Muscle layer of colon (tissue), 2 donors: ENCODE data around the gene CCDC141.

Experiments used
- H3K27ac ChIP-seq: one replicate; pipeline ENCODE4 v1.7.0; 2013; ENCODE audit warnings: low read depth, mild to moderate bottlenecking, low read length, moderate library complexity
- H3K27me3 ChIP-seq, 2 donors: one replicate each; pipeline ENCODE4 v1.7.0; 2013; ENCODE audit warnings: low read length in 2 of 2, mild to moderate bottlenecking in 2 of 2; ENCODE audit not compliant: insufficient read depth in 2 of 2, control insufficient read depth in 1 of 2
- H3K36me3 ChIP-seq: one replicate; pipeline ENCODE4 v1.7.0; 2013; ENCODE audit warnings: mild to moderate bottlenecking, low read length; ENCODE audit not compliant: insufficient read depth
- H3K4me1 ChIP-seq: one replicate; pipeline ENCODE4 v1.7.0; 2013; ENCODE audit warnings: mild to moderate bottlenecking, low read length; ENCODE audit not compliant: insufficient read depth
- H3K4me3 ChIP-seq, 2 donors: one replicate each; pipeline ENCODE4 v1.7.0; 2013; ENCODE audit warnings: low read length in 2 of 2, low read depth in 1 of 2, mild to moderate bottlenecking in 1 of 2, moderate library complexity in 1 of 2
- H3K9ac ChIP-seq: one replicate; pipeline ENCODE4 v1.7.0; 2013; ENCODE audit warnings: low read length
- H3K9me3 ChIP-seq: one replicate; pipeline ENCODE4 v1.7.0; 2013; ENCODE audit warnings: mild to moderate bottlenecking, low read length
- donor health status: abdominal sarcoma.
- donor health status: Adenocarcinoma of cecum.

The CCDC141 gene

GRCh38 chr2:178882666-178883440 is 167.1 kb downstream of the CCDC141 start:
- Histone ChIP-seq H3K4me1 (no peaks in the 10 kb centered on the region), H3K27ac (no peak overlapping the region), H3K27me3 (no peaks in the 10 kb centered on the region)

GRCh38 chr2:178881075-178881474 is 168.9 kb downstream of the CCDC141 start:
- no peaks in the 10 kb centered on the region for H3K27me3 ChIP-seq
- H3K9ac ChIP-seq, result no peak overlapping the region
- no peak overlapping the region for H3K4me3 ChIP-seq
- no peak overlapping the region for H3K27ac ChIP-seq
- no peaks in the 10 kb centered on the region for H3K36me3 ChIP-seq
- H3K9me3 ChIP-seq, result no peaks in the 10 kb centered on the region
- H3K4me1 ChIP-seq, result no peaks in the 10 kb centered on the region

More at GRCh38 chr2:178882666-178883440, 167.1 kb downstream of the CCDC141 start:
- H3K36me3 ChIP-seq, result no peaks in the 10 kb centered on the region
- H3K4me3 ChIP-seq, result no peak overlapping the region
- H3K9ac ChIP-seq, result no peak overlapping the region
- no peaks in the 10 kb centered on the region for H3K9me3 ChIP-seq

GRCh38 chr2:178880257-178880656 is 169.7 kb downstream of the CCDC141 start:
- H3K9me3 ChIP-seq, result no peaks in the 10 kb centered on the region
- no peak overlapping the region for H3K27ac ChIP-seq
- no peak overlapping the region for H3K9ac ChIP-seq
- no peaks in the 10 kb centered on the region for H3K4me1 ChIP-seq
- H3K36me3 ChIP-seq, result no peaks in the 10 kb centered on the region
- H3K4me3 ChIP-seq, result no peak overlapping the region
- no peaks in the 10 kb centered on the region for H3K27me3 ChIP-seq

- Histone ChIP-seq H3K9ac (no peak overlapping the region), H3K27me3 (no peaks in the 10 kb centered on the region), H3K27ac (no peak overlapping the region), H3K4me1 (no peaks in the 10 kb centered on the region), H3K9me3 (no peaks in the 10 kb centered on the region), H3K4me3 (no peak overlapping the region), H3K36me3 (no peaks in the 10 kb centered on the region)
Observed at GRCh38 chr2:178877874-178878273, 172.1 kb downstream of the CCDC141 start.

GRCh38 chr2:178874529-178875240 is 175.3 kb downstream of the CCDC141 start:
- Histone ChIP-seq H3K4me1 (no peaks in the 10 kb centered on the region), H3K27me3 (no peaks in the 10 kb centered on the region), H3K9me3 (no peaks in the 10 kb centered on the region), H3K36me3 (no peaks in the 10 kb centered on the region), H3K4me3 (no peak overlapping the region), H3K27ac (no peak overlapping the region), H3K9ac (no peak overlapping the region)

- Histone ChIP-seq H3K36me3 (no peaks in the 10 kb centered on the region), H3K4me1 (no peaks in the 10 kb centered on the region), H3K4me3 (no peak overlapping the region), H3K27me3 (no peaks in the 10 kb centered on the region), H3K9me3 (no peaks in the 10 kb centered on the region), H3K27ac (no peak overlapping the region), H3K9ac (no peak overlapping the region)
Observed at GRCh38 chr2:178873912-178874311, 176.0 kb downstream of the CCDC141 start.

- H3K4me3 ChIP-seq, result no peak overlapping the region
- no peaks in the 10 kb centered on the region for H3K9me3 ChIP-seq
- H3K27me3 ChIP-seq, result no peaks in the 10 kb centered on the region
- H3K9ac ChIP-seq, result no peak overlapping the region
- H3K27ac ChIP-seq, result no peak overlapping the region
- H3K4me1 ChIP-seq, result no peaks in the 10 kb centered on the region
- H3K36me3 ChIP-seq, result no peaks in the 10 kb centered on the region
Observed at GRCh38 chr2:178871536-178871935, 178.4 kb downstream of the CCDC141 start.

- H3K27me3 ChIP-seq, result no peaks in the 10 kb centered on the region
- H3K36me3 ChIP-seq, result no peaks in the 10 kb centered on the region
- no peaks in the 10 kb centered on the region for H3K9me3 ChIP-seq
- H3K4me1 ChIP-seq, result no peaks in the 10 kb centered on the region
- no peak overlapping the region for H3K9ac ChIP-seq
- H3K4me3 ChIP-seq, result no peak overlapping the region
- no peak overlapping the region for H3K27ac ChIP-seq
Observed at GRCh38 chr2:178870703-178871102, 179.2 kb downstream of the CCDC141 start.

GRCh38 chr2:178865999-178866398 is 183.9 kb downstream of the CCDC141 start:
- peaks cover 20% of the 10 kb centered on the region for H3K4me1 ChIP-seq
- no peak overlapping the region for H3K4me3 ChIP-seq
- no peak overlapping the region for H3K27ac ChIP-seq
- H3K9me3 ChIP-seq, result no peaks in the 10 kb centered on the region
- H3K9ac ChIP-seq, result no peak overlapping the region
- no peaks in the 10 kb centered on the region for H3K27me3 ChIP-seq
- H3K36me3 ChIP-seq, result no peaks in the 10 kb centered on the region

GRCh38 chr2:178865146-178865936 is 184.6 kb downstream of the CCDC141 start:
- Histone ChIP-seq H3K27ac (no peak overlapping the region), H3K27me3 (no peaks in the 10 kb centered on the region), H3K9me3 (no peaks in the 10 kb centered on the region), H3K4me3 (no peak overlapping the region), H3K36me3 (no peaks in the 10 kb centered on the region), H3K9ac (no peak overlapping the region), H3K4me1 (peaks cover 24% of the 10 kb centered on the region)

GRCh38 chr2:178863856-178864620 is 185.9 kb downstream of the CCDC141 start:
- Histone ChIP-seq H3K4me1 (peaks cover 24% of the 10 kb centered on the region), H3K27ac (no peak overlapping the region), H3K9ac (no peak overlapping the region), H3K4me3 (peak overlapping the region in 1 of 2 donors; percentile 13), H3K36me3 (no peaks in the 10 kb centered on the region), H3K9me3 (no peaks in the 10 kb centered on the region), H3K27me3 (no peaks in the 10 kb centered on the region)
